CD4-positive, alpha-beta T cell (primary cell): Measurements from ENCODE around the gene IQCM. TPM values are rescaled to one million over a fixed set of nuclear protein-coding genes. Genes with fewer than 3 reads are reported as not detected.

Experiments
- ATAC-seq: fragments of 200-7000 bp; cut with Tn5 transposase; one replicate; pipeline ENCODE4 v1.10.0; 2022; ENCODE audit warnings: mild to moderate bottlenecking; ENCODE audit not compliant: poor library complexity
- CTCF ChIA-PET: fragments of 350-600 bp; sonication (Branson Sonifier 250); formaldehyde crosslinking; loops from one replicate; lab custom pipeline; 2021; ENCODE audit warnings: antibody characterized with exemption, inconsistent platforms; lab: Charles Lee
- POLR2A ChIA-PET: fragments of 350-600 bp; sonication (Branson Sonifier 250); formaldehyde crosslinking; loops from one replicate; lab custom pipeline; 2021; ENCODE audit warnings: antibody characterized with exemption, inconsistent platforms; lab: Charles Lee
- DNase-seq, 14 experiments: peaks; one replicate each; pipeline ENCODE4 v3.0.0-alpha.2; 2013 to 2020; ENCODE audit warnings: mixed read lengths in 2 of 14
- H3K27ac ChIP-seq, 2 donors: one replicate each; pipeline versions ENCODE4 v1.5.1 to v1.7.0; 2013; ENCODE audit warnings: low read length in 2 of 2, low read depth in 1 of 2, mild to moderate bottlenecking in 1 of 2
- H3K27me3 ChIP-seq, 2 experiments: 1 replicate in 1 of 2; 2 replicates in 1 of 2; pipeline versions ENCODE4 v1.6.1 to v1.7.0; 2013; ENCODE audit warnings: low read length in 2 of 2, control low read depth in 1 of 2, mild to moderate bottlenecking in 1 of 2, moderate library complexity in 1 of 2; ENCODE audit not compliant: insufficient read depth in 2 of 2, control insufficient read depth in 1 of 2
- H3K36me3 ChIP-seq: one replicate; pipeline ENCODE4 v1.6.1; 2013; ENCODE audit warnings: low read length, control low read depth; ENCODE audit not compliant: insufficient read depth
- H3K4me1 ChIP-seq: one replicate; pipeline ENCODE4 v1.6.1; 2013; ENCODE audit warnings: low read length, control low read depth; ENCODE audit not compliant: insufficient read depth
- H3K4me3 ChIP-seq: one replicate; pipeline ENCODE4 v1.5.1; 2013; ENCODE audit warnings: mild to moderate bottlenecking, low read length, moderate library complexity
- H3K9me3 ChIP-seq, 2 experiments: 1 replicate in 1 of 2; 2 replicates in 1 of 2; pipeline versions ENCODE4 v1.6.1 to v1.7.0; 2013; ENCODE audit warnings: low read length in 2 of 2, mild to moderate bottlenecking in 2 of 2, control low read depth in 1 of 2, moderate library complexity in 1 of 2; ENCODE audit not compliant: control insufficient read depth in 1 of 2, insufficient read depth in 1 of 2
- H3K27ac Mint-ChIP-seq: one replicate; pipeline ENCODE4 v1.8.0; 2020; ENCODE audit warnings: mixed read lengths
- H3K27me3 Mint-ChIP-seq: one replicate; pipeline ENCODE4 v1.8.0; 2021; ENCODE audit warnings: mixed read lengths
- H3K36me3 Mint-ChIP-seq: one replicate; pipeline ENCODE4 v1.8.0; 2021; ENCODE audit warnings: low read depth, mixed read lengths
- H3K4me1 Mint-ChIP-seq: one replicate; pipeline ENCODE4 v1.8.0; 2021; ENCODE audit warnings: low read depth, mixed read lengths
- H3K4me3 Mint-ChIP-seq: one replicate; pipeline ENCODE4 v1.8.0; 2020; ENCODE audit warnings: mild to moderate bottlenecking, mixed read lengths
- H3K9me3 Mint-ChIP-seq: one replicate; pipeline ENCODE4 v1.8.0; 2020; ENCODE audit warnings: mixed read lengths
- CTCF ChIP-seq: fragments of 200-600 bp; IDR thresholded peaks from one replicate; pipeline ENCODE4 v1.8.0; 2022; ENCODE audit warnings: antibody characterized with exemption, mild to moderate bottlenecking
- intact Hi-C, 2 experiments: fragments of 100-400 bp; cut with DNase I in 1 of 2; cut with micrococcal nuclease in 1 of 2; formaldehyde crosslinking; loops; one replicate each; pipeline versions ENCODE4 v1.15.1 to v1.9.0; 2023 to 2025; cut with DNase I, micrococcal nuclease
- total RNA-seq, 174 experiments: library from RNA in 2 of 174; stranded (reverse) in 2 of 174; gene quantifications; one replicate each; pipeline ENCODE4 v1.2.3 and lab custom pipeline; 2021 to 2026

Gene IQCM
- total RNA-seq, 2 experiments from 2014 or later: not detected

GRCh38 chr4:149790172-149790907, 25.3 kb downstream of the IQCM start:
- TF ChIP-seq CTCF: no peak
- ChIA-PET POLR2A (no interaction called here), CTCF (no interaction called here)
- DNase-seq (no peak), ATAC-seq (no peak)
- Histone ChIP-seq H3K36me3 (no peaks in the 10 kb centered on the region), H3K4me1 (no peaks in the 10 kb centered on the region), H3K27ac (no peak overlapping the region), H3K4me3 (no peak overlapping the region), H3K27me3 (no peaks in the 10 kb centered on the region), H3K9me3 (peaks cover 0 to 4% of the 10 kb centered on the region in 2 experiments)
- intact Hi-C loops: no loop called here
- Mint-ChIP-seq H3K27ac (no peak overlapping the region), H3K36me3 (no peaks in the 10 kb centered on the region), H3K27me3 (no peaks in the 10 kb centered on the region), H3K4me3 (no peak overlapping the region), H3K9me3 (peaks cover 10% of the 10 kb centered on the region), H3K4me1 (no peaks in the 10 kb centered on the region)

- no peaks in the 10 kb centered on the region for H3K27me3 ChIP-seq
- ATAC-seq (no peak), DNase-seq (no peak)
- Mint-ChIP-seq H3K4me1 (no peaks in the 10 kb centered on the region), H3K27me3 (no peaks in the 10 kb centered on the region), H3K4me3 (no peak overlapping the region), H3K9me3 (peaks cover 8% of the 10 kb centered on the region), H3K36me3 (no peaks in the 10 kb centered on the region), H3K27ac (no peak overlapping the region)
- ChIA-PET CTCF (no interaction called here), POLR2A (no interaction called here)
- intact Hi-C loops: no loop called here
- no peaks in the 10 kb centered on the region for H3K4me1 ChIP-seq
- no peak overlapping the region for H3K27ac ChIP-seq
- no peak for TF ChIP-seq CTCF
- peaks cover 0 to 4% of the 10 kb centered on the region in 2 experiments for H3K9me3 ChIP-seq
- no peaks in the 10 kb centered on the region for H3K36me3 ChIP-seq
- H3K4me3 ChIP-seq: no peak overlapping the region
Measured at GRCh38 chr4:149788300-149788699, 27.3 kb downstream of the IQCM start.

- intact Hi-C loops: no loop called here
- H3K4me1 Mint-ChIP-seq: no peaks in the 10 kb centered on the region
- ChIA-PET POLR2A (no interaction called here), CTCF (no interaction called here)
- no peak for TF ChIP-seq CTCF
- H3K27me3 ChIP-seq: no peaks in the 10 kb centered on the region
- peaks cover 8% of the 10 kb centered on the region for H3K9me3 Mint-ChIP-seq
- H3K36me3 Mint-ChIP-seq: no peaks in the 10 kb centered on the region
- H3K27ac ChIP-seq: no peak overlapping the region
- ATAC-seq: no peak
- DNase-seq: no peak
- H3K9me3 ChIP-seq: peaks cover 0 to 4% of the 10 kb centered on the region in 2 experiments
- no peaks in the 10 kb centered on the region for H3K36me3 ChIP-seq
- no peak overlapping the region for H3K4me3 Mint-ChIP-seq
- H3K27ac Mint-ChIP-seq: no peak overlapping the region
- no peaks in the 10 kb centered on the region for H3K27me3 Mint-ChIP-seq
- H3K4me1 ChIP-seq: no peaks in the 10 kb centered on the region
- H3K4me3 ChIP-seq: no peak overlapping the region
Measured at GRCh38 chr4:149785696-149786431, 29.8 kb downstream of the IQCM start.
